PC-9 (cell line): Measurements from ENCODE around the gene CCDC30. TPM values are rescaled to one million over a fixed set of nuclear protein-coding genes. Genes with fewer than 3 reads are reported as not detected.
"Not testable (repeated sequence)": the region's sequence is repeated elsewhere in the genome, so short reads cannot be mapped to it uniquely, and the experiment has no call there.

Experiments used
- BruUV-seq: library from RNA; stranded (reverse); fragments of 400-500 nt; replicated peaks from 2 replicates; lab custom pipeline; 2021; lab: Mats Ljungman, UMichigan
- CTCF ChIA-PET: fragments of 300-600 bp; sonication (Branson Sonifier 250); formaldehyde crosslinking; loops from one replicate; lab custom pipeline; 2022; ENCODE audit warnings: antibody characterized with exemption; lab: Charles Lee
- POLR2A ChIA-PET: fragments of 300-600 bp; sonication (Branson Sonifier 250); formaldehyde crosslinking; loops from one replicate; lab custom pipeline; 2022; ENCODE audit warnings: antibody characterized with exemption; ENCODE audit not compliant: unreplicated experiment; lab: Charles Lee
- DNase-seq, 2 experiments: peaks; one replicate each; pipeline versions ENCODE4 v3.0.0 to v3.0.0-alpha.2; 2015 to 2022; ENCODE audit warnings: mixed read lengths in 1 of 2
- H2AFZ ChIP-seq: fragments of 200-600 bp; sonication (generic); 2 replicates; pipeline ENCODE4 v1.8.1; 2017; ENCODE audit warnings: antibody characterized with exemption
- H3F3A ChIP-seq: fragments of 200-600 bp; sonication (generic); 2 replicates; pipeline ENCODE4 v1.8.1; 2017; ENCODE audit warnings: antibody characterized with exemption, mild to moderate bottlenecking, low read depth; ENCODE audit not compliant: insufficient read depth
- H3K27ac ChIP-seq: fragments of 200-600 bp; sonication (generic); 2 replicates; pipeline ENCODE4 v1.6.1; 2016; ENCODE audit warnings: mixed run types
- H3K27me3 ChIP-seq: fragments of 200-600 bp; sonication (generic); 2 replicates; pipeline ENCODE4 v1.6.1; 2016; ENCODE audit warnings: low read depth, mixed run types; ENCODE audit not compliant: insufficient read depth
- H3K36me3 ChIP-seq: fragments of 200-600 bp; sonication (generic); 2 replicates; pipeline ENCODE4 v1.6.1; 2016; ENCODE audit warnings: low read depth, mixed run types
- H3K4me1 ChIP-seq: fragments of 200-600 bp; sonication (generic); replicated peaks from 2 replicates; pipeline ENCODE4 v1.6.1; 2016; ENCODE audit warnings: mixed run types; ENCODE audit not compliant: insufficient read depth
- H3K4me2 ChIP-seq: fragments of 200-600 bp; sonication (generic); 2 replicates; pipeline ENCODE4 v1.6.1; 2017; ENCODE audit warnings: mixed run types
- H3K4me3 ChIP-seq: fragments of 200-600 bp; sonication (generic); 2 replicates; pipeline ENCODE4 v1.6.1; 2016; ENCODE audit warnings: mixed run types
- H3K79me2 ChIP-seq: fragments of 200-600 bp; sonication (generic); 2 replicates; pipeline ENCODE4 v1.6.1; 2017; ENCODE audit warnings: low read depth, mixed run types
- H3K9me2 ChIP-seq: fragments of 200-600 bp; sonication (generic); 2 replicates; pipeline ENCODE4 v1.8.1; 2017; ENCODE audit warnings: mild to moderate bottlenecking; ENCODE audit not compliant: insufficient read depth
- H3K9me3 ChIP-seq: fragments of 200-600 bp; sonication (generic); 2 replicates; pipeline ENCODE4 v1.8.1; 2016; ENCODE audit warnings: low read depth; ENCODE audit not compliant: insufficient read depth
- H4K20me1 ChIP-seq: fragments of 200-600 bp; sonication (generic); 2 replicates; pipeline ENCODE4 v1.8.1; 2017; ENCODE audit not compliant: insufficient read depth
- EZH2 ChIP-seq: fragments of 200-600 bp; sonication (generic); IDR thresholded peaks from 2 replicates; pipeline ENCODE4 v1.8.0; 2017; ENCODE audit warnings: antibody characterized with exemption, low read depth
- intact Hi-C: fragments of 100-400 bp; cut with micrococcal nuclease; formaldehyde crosslinking; loops from one replicate; pipeline ENCODE4 v1.10.0; 2022; ENCODE audit not compliant: unreplicated experiment
- total RNA-seq: library from RNA; stranded (reverse); gene quantifications from 2 replicates; pipeline ENCODE4 v1.2.3, GENCODE V29; 2021
- TF ChIP-seq, protein P1 (sequence below): fragments of 200-600 bp; sonication (generic); conservative IDR thresholded peaks from 2 replicates; pipeline ENCODE4 v1.6.1; 2017; ENCODE audit warnings: mixed run types, antibody characterized with exemption, mild to moderate bottlenecking, moderate library complexity

The CCDC30 gene
- total RNA-seq, 1 experiment from 2014 or later = 10.2 TPM

DNA sequence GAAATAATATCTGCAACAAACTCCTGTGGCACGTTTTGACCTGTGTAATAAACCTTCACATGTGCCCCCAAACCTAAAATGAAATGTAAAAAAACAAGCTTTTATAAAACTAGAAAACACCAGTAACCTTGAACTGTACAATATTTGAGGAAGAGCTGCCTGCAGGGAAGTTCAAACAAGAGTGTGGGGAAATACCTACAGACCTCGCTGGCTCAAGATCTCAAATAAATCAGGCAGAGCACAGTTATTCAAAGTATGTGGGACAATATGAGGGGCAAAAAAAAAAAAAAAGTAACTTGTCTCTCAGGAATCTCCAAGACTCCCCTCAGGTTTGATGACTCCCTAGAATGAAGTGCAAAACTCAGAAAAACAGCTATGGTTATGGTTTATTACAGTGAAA is 157.2 kb downstream of the CCDC30 start:
- H3K36me3 ChIP-seq = no peaks in the 10 kb centered on the region
- CTCF ChIA-PET = no interaction called here
- no peak for DNase-seq
- H3K27me3 ChIP-seq = no peaks in the 10 kb centered on the region; the same call in 1 of the 2 replicates
- H3K4me1 ChIP-seq = no peaks in the 10 kb centered on the region
- H2AFZ ChIP-seq = no peak overlapping the region
- BruUV-seq = no TSS peak
- no peak overlapping the region for H3K4me2 ChIP-seq
- H3K9me2 ChIP-seq = no peaks in the 10 kb centered on the region
- no peaks in the 10 kb centered on the region for H3K9me3 ChIP-seq
- H4K20me1 ChIP-seq = no peaks in the 10 kb centered on the region
- intact Hi-C loops = no loop called here
- H3K79me2 ChIP-seq = no peaks in the 10 kb centered on the region
- H3K27ac ChIP-seq = no peak overlapping the region
- POLR2A ChIA-PET = no interaction called here
- H3K4me3 ChIP-seq = no peak overlapping the region
- H3F3A ChIP-seq = no peaks in the 10 kb centered on the region
- no peak for TF ChIP-seq EZH2
- TF ChIP-seq, protein P1, sequence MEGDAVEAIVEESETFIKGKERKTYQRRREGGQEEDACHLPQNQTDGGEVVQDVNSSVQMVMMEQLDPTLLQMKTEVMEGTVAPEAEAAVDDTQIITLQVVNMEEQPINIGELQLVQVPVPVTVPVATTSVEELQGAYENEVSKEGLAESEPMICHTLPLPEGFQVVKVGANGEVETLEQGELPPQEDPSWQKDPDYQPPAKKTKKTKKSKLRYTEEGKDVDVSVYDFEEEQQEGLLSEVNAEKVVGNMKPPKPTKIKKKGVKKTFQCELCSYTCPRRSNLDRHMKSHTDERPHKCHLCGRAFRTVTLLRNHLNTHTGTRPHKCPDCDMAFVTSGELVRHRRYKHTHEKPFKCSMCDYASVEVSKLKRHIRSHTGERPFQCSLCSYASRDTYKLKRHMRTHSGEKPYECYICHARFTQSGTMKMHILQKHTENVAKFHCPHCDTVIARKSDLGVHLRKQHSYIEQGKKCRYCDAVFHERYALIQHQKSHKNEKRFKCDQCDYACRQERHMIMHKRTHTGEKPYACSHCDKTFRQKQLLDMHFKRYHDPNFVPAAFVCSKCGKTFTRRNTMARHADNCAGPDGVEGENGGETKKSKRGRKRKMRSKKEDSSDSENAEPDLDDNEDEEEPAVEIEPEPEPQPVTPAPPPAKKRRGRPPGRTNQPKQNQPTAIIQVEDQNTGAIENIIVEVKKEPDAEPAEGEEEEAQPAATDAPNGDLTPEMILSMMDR = no peak

DNA sequence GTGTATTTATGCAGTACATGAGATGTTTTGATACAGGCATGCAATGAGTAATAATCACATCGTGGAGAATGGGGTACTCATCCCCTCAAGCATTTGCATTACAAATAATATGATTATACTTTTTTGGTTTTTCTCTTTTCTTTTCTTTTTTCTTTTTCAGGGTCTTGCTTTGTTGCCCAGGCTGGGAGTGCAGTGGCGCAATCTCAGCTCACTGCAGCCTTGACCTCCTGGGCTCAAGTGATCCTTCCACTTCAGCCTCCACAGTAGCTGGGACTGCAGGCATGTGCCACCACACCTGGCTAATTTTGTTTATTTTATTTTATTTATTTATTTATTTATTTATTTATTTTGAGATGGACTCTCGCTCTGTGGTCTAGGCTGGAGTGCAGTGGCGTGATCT is 158.1 kb downstream of the CCDC30 start:
- DNase-seq, H3K27me3 ChIP-seq, H3K27ac ChIP-seq, H4K20me1 ChIP-seq, BruUV-seq, H3K9me2 ChIP-seq, CTCF ChIA-PET, H3F3A ChIP-seq, H2AFZ ChIP-seq, H3K4me2 ChIP-seq, H3K79me2 ChIP-seq, H3K9me3 ChIP-seq, H3K4me3 ChIP-seq, POLR2A ChIA-PET, H3K36me3 ChIP-seq, intact Hi-C loops, H3K4me1 ChIP-seq: not testable (repeated sequence)

DNA sequence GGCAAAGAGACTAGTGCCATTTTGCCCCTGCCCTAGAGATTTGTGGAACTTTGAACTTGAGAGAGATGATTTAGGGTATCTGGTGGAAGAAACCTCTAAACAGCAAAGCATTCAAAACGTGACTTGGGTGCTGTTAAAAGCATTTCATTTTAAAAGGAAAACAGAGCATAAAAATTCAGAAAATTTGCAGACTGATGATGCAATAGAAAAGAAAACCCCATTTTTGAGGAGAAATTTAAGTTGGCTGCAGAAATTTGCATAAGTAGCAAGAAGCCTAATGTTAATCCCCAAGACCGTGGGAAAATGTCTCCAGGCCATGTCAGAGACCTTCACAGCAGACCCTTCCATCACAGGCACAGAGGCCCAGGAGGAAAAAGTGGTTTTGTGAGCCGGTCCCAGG is 164.1 kb downstream of the CCDC30 start:
- intact Hi-C loops, BruUV-seq, CTCF ChIA-PET, H3K4me1 ChIP-seq, H2AFZ ChIP-seq, POLR2A ChIA-PET, H3K9me3 ChIP-seq, H3K27me3 ChIP-seq, H3K36me3 ChIP-seq, H3K27ac ChIP-seq, H3K4me2 ChIP-seq, H3K9me2 ChIP-seq, DNase-seq, H3K79me2 ChIP-seq, H3K4me3 ChIP-seq, H4K20me1 ChIP-seq, H3F3A ChIP-seq: not testable (repeated sequence)

DNA sequence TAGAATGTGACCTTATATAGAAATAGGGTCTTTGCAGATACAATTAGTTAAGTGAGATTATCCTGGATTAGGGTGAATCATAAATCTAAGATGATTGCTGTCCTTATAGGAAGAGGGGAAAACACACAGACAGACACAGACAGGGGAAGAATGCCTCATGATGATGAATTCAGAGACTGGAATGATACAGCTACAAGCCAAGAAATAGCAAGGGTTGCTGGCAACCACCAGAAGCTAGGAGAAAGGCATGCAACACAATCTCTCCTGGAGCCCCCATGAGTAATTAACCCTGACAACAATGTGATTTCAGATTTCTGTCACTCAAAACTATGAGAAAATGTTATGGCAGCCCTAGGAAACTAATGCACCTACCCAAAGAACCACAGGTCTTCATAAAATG is 176.0 kb downstream of the CCDC30 start:
- H3K4me2 ChIP-seq = no peak overlapping the region
- no peaks in the 10 kb centered on the region for H4K20me1 ChIP-seq
- no peaks in the 10 kb centered on the region for H3F3A ChIP-seq
- H3K9me2 ChIP-seq = no peaks in the 10 kb centered on the region
- H3K4me3 ChIP-seq = no peak overlapping the region
- no peaks in the 10 kb centered on the region for H3K27me3 ChIP-seq
- H2AFZ ChIP-seq = no peak overlapping the region
- no TSS peak for BruUV-seq
- no peak overlapping the region for H3K27ac ChIP-seq
- H3K4me1 ChIP-seq = no peaks in the 10 kb centered on the region
- ChIA-PET CTCF (interaction anchor here (0.7 kb wide), 1 partner anchor 492 kb away, joined by 6 read pairs; no protein-coding TSS in a partner anchor), POLR2A (no interaction called here)
- no peaks in the 10 kb centered on the region for H3K9me3 ChIP-seq
- intact Hi-C loops = no loop called here
- H3K36me3 ChIP-seq = no peaks in the 10 kb centered on the region
- no peak for TF ChIP-seq EZH2
- TF ChIP-seq, protein P1 = no peak
- no peaks in the 10 kb centered on the region for H3K79me2 ChIP-seq
- DNase-seq = no peak
